SJSA1 (cell line): ENCODE results near the gene RALBP1. TPM values are rescaled to one million over a fixed set of nuclear protein-coding genes. Genes with fewer than 3 reads are reported as not detected.
"Not testable (repeated sequence)": the region's sequence is repeated elsewhere in the genome, so short reads cannot be mapped to it uniquely, and the experiment has no call there.

ENCODE experiments used
- DNase-seq, 2 experiments: peaks; one replicate each; pipeline ENCODE4 v3.0.0-alpha.2; 2015 to 2020; ENCODE audit warnings: low spot score in 2 of 2, low read depth in 1 of 2
- H3K27ac ChIP-seq: fragments of 250-450 bp; sonication (Bioruptor Pico); 2 replicates; pipeline ENCODE4 v1.5.1; 2020; ENCODE audit warnings: mild to moderate bottlenecking, moderate library complexity
- H3K27me3 ChIP-seq: fragments of 250-450 bp; sonication (Bioruptor Pico); replicated peaks from 2 replicates; pipeline ENCODE4 v1.5.1; 2020; ENCODE audit warnings: mild to moderate bottlenecking, moderate library complexity
- H3K36me3 ChIP-seq: fragments of 250-450 bp; sonication (Bioruptor Pico); 2 replicates; pipeline ENCODE4 v1.5.1; 2020; ENCODE audit warnings: mild to moderate bottlenecking
- H3K4me1 ChIP-seq: fragments of 250-450 bp; sonication (Bioruptor Pico); replicated peaks from 2 replicates; pipeline ENCODE4 v1.6.1; 2021; ENCODE audit warnings: mild to moderate bottlenecking
- H3K4me3 ChIP-seq: fragments of 250-450 bp; sonication (Bioruptor Pico); 2 replicates; pipeline ENCODE4 v1.5.1; 2020; ENCODE audit warnings: mild to moderate bottlenecking
- H3K9me3 ChIP-seq: fragments of 250-450 bp; sonication (Bioruptor Pico); replicated peaks from 2 replicates; pipeline ENCODE4 v1.5.1; 2020; ENCODE audit warnings: mild to moderate bottlenecking
- total RNA-seq: library from RNA; depleted of rRNA; stranded (reverse); fragments of >200 nt; shearing (Covaris generic); gene quantifications from 2 replicates; pipeline ENCODE4 v1.2.3, GENCODE V29; 2014

RALBP1 gene
- total RNA-seq, 1 experiment from 2014 or later, result 85.3 TPM

DNA sequence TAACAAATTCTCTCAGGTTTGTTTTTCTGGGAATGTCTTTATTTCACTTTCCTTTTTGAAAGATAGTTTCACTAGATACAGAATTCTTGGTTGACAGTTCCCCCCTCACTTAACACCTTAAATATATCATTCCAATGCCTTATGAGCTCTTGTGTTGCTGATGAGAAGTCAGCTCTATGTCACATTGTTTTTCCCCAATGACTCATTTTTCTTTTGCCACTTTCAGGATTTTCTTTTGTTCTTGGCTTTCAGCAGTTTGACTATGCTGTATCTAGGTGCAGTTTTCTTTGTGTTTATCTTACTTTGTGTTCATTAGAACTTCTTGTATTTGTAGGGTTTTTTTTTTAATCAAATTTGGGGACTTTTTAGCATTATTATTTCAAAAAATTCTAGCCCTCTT lies 5.6 kb upstream of the RALBP1 start:
- Histone ChIP-seq H3K9me3 (peaks cover 6% of the 10 kb centered on the region; the same call in 1 of the 2 replicates), H3K27me3 (no peaks in the 10 kb centered on the region), H3K4me1 (peaks cover 9% of the 10 kb centered on the region), H3K27ac (no peak overlapping the region), H3K36me3 (no peaks in the 10 kb centered on the region), H3K4me3 (no peak overlapping the region)
- DNase-seq, result peak in 1 of 2 experiments; percentile 9

DNA sequence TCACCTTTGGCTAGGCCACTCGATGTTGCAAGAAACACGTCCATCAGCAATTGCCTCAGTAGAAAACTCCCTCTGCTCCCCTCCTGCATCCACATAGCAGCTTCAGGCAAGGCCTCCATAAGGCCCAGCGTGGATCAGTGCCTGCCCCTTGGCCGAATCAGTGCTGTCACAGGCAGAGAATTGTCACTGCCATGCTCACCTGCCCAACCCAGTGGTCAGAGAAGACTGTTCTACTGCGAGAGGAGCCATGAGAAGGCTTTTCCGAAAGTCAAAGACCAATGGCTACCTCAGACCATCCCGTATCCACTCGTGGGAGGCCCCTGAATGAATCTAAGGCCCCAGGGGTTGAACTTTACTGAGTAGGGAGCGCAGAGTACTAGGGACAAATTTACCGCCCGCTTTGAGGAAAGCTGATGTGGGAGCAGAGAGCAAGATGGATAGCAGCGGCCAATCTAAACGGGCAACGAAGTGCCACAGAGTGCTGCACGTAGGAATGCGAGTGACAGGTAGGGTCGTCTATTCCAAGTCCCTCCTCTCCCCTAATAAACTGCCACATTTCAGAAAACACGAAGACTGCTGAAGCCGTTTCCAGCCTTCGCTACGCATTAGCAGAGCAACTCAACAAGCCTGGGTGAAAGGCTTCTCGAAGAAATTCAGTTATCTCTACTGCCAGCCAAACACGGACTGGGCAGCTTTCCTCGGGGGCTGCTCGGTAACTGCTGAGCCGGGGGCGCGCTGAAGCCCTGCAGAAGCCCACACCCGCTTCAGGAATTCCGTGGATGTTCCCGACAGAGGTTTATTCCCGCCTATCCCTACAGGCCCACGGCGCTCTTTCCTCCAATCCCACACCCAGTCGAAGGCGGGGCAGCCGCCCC lies 968 bp upstream of the RALBP1 start:
- Histone ChIP-seq H3K4me1 (peaks cover 13% of the 10 kb centered on the region), H3K9me3 (no peaks in the 10 kb centered on the region), H3K27me3 (no peaks in the 10 kb centered on the region), H3K4me3 (peak overlapping the region; percentile 88), H3K36me3 (peaks cover 5% of the 10 kb centered on the region), H3K27ac (peak overlapping the region; percentile 72)
- DNase-seq, result peak in 1 of 2 experiments; percentile 87

DNA sequence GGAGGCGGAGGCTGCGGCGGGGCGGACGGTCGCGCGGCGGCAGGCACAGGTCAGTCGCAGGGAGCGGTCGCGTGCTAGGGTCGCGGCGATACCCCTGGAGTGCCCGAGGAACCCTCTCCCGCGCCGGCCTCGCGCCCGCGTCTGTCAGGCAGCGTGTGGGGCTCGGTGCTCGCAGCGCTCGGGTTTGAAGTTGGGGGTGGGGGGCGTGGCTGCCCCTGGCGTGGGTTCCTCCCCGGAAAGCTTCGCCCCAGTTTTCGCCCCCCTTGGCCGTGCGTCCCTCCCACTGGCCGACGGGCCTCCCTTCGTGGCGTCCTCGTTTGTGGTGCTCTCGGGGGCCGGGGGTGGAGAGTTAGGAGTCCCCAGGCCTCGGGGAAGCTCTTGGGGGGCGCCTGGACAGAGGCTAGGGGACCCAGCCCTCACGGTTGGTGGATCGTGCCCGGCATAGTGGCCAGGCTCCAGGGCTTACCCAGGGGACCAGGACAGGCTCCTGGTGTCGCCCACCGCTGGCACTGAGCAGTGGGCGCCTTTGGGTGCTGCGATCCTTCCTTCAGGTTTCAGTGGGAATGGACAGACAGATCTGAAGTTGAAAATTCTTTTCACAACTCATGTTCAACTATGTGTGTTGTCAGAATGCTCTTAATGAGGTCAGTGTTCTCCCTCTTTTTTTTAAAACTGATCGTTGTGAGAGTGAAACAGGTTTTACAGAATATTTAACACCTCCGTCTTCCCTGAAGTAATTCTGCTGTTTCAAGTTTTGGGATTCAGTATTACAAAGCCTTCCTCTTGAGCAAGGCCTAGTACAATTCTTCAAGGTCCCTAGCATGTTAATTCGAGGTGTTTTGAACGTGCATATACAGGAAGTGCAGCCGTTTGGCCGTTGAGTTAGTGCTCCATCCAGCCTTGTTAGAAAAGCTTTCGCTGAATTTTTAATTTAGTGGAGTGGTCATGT lies 604 bp downstream of the RALBP1 start:
- Histone ChIP-seq H3K9me3 (no peaks in the 10 kb centered on the region), H3K4me1 (peaks cover 13% of the 10 kb centered on the region), H3K36me3 (peaks cover 12% of the 10 kb centered on the region), H3K4me3 (peak overlapping the region; percentile 88), H3K27ac (peak overlapping the region; percentile 35), H3K27me3 (no peaks in the 10 kb centered on the region)
- peak in 1 of 2 experiments; percentile 32 for DNase-seq

DNA sequence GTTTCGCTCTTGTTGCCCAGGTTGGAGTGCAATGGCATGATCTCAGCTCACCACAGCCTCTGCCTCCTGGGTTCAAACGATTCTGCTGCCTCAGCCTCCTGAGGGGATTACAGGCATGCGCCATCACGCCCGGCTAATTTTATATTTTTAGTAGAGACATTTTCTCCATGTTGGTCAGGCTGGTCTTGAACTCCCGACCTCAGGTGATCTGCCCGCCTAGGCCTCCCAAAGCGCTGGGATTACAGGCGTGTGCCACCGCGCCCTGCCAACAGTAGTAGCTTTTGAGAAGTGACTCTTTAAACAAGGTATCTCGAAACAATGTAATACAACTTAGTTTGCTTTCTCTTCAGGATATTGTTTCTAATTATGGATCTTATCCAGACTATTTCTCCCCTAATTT lies 1.6 kb downstream of the RALBP1 start:
- not testable (repeated sequence) for H3K9me3 ChIP-seq, H3K27me3 ChIP-seq, H3K27ac ChIP-seq, DNase-seq
- Histone ChIP-seq H3K36me3 (peaks cover 16% of the 10 kb centered on the region), H3K4me3 (peak overlapping the region; percentile 88; the same call in 1 of the 2 replicates), H3K4me1 (peaks cover 13% of the 10 kb centered on the region)

DNA sequence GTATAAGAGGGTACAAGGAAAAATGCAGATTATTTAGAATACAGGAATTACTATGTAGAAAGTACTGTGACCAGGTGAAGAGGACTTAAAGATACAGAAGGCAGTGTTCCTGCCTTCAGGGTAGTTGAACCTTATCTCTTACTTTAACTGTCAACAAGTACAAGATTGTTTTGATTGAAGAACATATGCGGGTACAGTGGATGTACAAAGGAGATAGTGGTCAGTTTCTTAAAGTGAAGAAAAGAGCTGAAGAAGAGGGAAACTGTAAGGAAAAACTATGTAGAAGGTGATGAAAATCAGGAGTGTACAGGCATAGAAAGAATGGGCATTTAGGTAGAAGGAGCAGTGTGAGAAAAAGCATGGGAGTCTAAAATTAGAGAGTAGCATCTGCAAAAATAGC lies 2.2 kb downstream of the RALBP1 start:
- Histone ChIP-seq H3K27ac (no peak overlapping the region), H3K9me3 (no peaks in the 10 kb centered on the region), H3K27me3 (no peaks in the 10 kb centered on the region), H3K4me1 (peaks cover 13% of the 10 kb centered on the region), H3K36me3 (peaks cover 19% of the 10 kb centered on the region), H3K4me3 (no peak overlapping the region)
- no peak for DNase-seq

DNA sequence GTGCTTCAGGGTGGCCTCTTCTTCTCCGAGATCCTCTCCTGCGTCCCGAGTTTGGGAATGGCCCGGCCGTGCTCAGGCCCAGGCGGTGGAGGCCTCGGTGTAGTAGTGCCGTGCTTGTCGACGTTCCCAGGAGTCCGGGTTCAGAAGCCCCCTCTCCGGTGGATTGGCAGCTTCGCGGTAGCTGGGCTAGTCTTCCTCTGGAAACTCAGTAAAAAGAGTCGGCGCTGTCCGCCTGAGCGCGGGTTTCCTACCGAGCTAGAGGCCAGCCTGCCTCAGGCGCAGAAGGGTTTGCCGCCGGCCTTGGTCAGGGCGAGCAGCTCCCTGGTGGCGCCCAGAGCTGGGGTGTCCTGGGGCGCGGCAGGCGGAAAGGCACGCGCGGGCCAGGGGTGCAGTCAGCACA lies 3.2 kb downstream of the RALBP1 start:
- Histone ChIP-seq H3K4me1 (peaks cover 13% of the 10 kb centered on the region), H3K9me3 (no peaks in the 10 kb centered on the region), H3K36me3 (peaks cover 19% of the 10 kb centered on the region), H3K27ac (no peak overlapping the region), H3K4me3 (no peak overlapping the region), H3K27me3 (no peaks in the 10 kb centered on the region)
- DNase-seq, result no peak

DNA sequence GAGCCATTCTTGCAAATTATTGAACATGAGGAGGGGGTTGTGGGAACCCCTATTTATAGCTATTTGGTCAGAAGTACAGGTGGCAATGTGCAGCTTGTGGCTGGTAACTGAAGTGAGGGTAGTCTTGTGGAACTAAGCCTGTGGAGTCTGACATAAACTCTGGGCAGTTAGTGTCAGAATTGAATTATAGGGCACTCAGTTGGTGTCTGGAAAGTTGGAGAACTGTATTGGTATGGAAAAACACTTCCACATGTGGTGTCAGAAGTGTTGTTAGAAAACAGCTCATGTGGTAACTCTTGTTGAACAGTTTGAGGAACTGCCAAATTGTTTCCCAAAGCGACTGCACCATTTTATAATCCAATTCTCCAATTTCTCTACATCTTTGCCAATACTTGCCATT lies 7.5 kb downstream of the RALBP1 start:
- Histone ChIP-seq H3K27ac (no peak overlapping the region), H3K4me3 (no peak overlapping the region), H3K4me1 (no peaks in the 10 kb centered on the region), H3K9me3 (no peaks in the 10 kb centered on the region), H3K36me3 (peaks cover 19% of the 10 kb centered on the region), H3K27me3 (no peaks in the 10 kb centered on the region)
- no peak for DNase-seq

DNA sequence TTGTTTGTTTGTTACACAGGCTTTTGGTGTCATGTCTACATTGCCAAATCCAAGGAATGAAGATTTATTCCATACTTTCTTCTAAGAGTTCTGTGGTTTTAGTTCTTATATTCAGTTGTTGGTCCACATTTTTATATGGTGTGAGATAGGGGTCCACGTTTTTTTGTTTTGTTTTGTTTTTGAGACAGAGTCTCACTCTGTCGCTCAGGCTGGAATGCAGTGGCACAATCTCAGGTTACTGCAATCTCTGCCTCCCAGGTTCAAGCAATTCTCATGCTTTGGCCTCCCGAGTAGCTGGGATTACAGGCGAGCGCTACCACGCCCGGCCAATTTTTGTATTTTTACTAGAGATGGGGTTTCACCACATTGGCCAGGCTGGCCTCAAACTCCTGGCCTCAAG lies 8.2 kb downstream of the RALBP1 start:
- H3K27ac ChIP-seq, result no peak overlapping the region
- H3K4me3 ChIP-seq, result no peak overlapping the region
- no peaks in the 10 kb centered on the region for H3K27me3 ChIP-seq
- DNase-seq, result no peak
- no peaks in the 10 kb centered on the region for H3K4me1 ChIP-seq
- H3K9me3 ChIP-seq, result no peaks in the 10 kb centered on the region
- H3K36me3 ChIP-seq, result peaks cover 19% of the 10 kb centered on the region

DNA sequence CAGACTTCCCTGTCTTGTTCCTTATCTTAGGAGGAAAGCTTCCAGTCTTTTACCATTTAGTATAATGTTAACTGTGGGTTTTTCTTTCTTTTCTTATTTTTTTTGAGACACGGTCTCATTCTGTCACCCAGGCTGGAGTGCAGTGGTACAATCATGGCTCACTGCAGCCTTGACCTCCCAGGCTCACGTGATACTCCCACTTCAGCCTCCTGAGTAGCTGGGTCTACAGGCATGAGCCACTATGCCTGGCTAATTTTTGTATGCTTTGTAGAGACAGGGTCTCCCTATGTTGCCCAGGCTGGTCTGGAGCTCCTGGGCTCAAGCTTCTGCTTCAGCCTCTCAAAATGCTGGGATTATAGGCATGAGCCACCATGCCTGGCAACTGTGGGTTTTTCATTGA lies 9.5 kb downstream of the RALBP1 start:
- not testable (repeated sequence) for H3K4me3 ChIP-seq, H3K27ac ChIP-seq, DNase-seq, H3K27me3 ChIP-seq, H3K9me3 ChIP-seq, H3K4me1 ChIP-seq
- peaks cover 14% of the 10 kb centered on the region for H3K36me3 ChIP-seq

DNA sequence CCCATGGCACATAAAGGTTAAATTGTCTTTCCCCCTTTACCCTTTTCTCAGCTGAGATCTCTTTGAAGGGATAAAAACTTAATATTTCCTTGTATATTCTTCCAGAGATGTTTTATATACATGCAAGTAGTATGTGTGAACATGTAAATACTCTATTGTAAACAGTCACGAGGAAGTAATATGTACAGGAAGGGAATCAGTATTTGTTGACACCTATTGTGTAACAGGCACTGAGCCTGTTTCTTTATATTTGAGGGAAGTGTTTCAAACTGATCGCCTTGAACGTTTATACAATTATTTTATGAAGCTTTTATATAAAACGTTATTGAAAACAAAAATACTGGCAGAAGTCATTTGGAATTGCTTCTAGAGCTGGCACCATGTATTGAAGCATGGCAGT lies 13.2 kb downstream of the RALBP1 start:
- Histone ChIP-seq H3K27ac (no peak overlapping the region), H3K36me3 (peaks cover 5% of the 10 kb centered on the region), H3K9me3 (0 out of 2 replicates have a peak, but pooled peaks cover 4% of the 10 kb centered on the region), H3K27me3 (no peaks in the 10 kb centered on the region), H3K4me3 (no peak overlapping the region), H3K4me1 (no peaks in the 10 kb centered on the region)
- no peak for DNase-seq

DNA sequence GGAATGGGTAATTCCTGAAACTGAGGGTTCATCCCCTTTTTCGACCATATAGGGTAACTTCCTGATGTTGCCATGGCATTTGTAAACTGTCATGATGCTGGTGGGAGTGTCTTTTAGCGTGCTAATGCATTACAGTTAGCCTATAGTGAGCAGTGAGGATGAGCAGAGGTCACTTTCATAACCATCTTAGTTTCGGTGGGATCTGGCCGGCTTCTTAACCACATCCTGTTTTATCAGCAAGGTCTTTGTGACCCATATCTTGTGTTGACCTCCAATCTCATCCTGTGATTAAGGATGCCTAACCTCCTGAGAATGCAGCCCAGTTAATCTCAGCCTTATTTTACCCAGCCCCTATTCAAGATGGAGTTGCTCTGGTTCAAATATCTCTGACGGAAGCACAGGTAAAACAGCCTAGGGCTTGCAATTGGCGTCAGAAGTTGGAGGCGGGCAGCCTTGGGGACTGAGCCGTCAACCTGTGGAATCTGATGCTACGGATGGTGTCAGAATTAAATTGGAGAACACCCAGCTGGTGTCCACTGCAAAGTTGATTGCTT lies 19.5 kb downstream of the RALBP1 start:
- Histone ChIP-seq H3K36me3 (no peaks in the 10 kb centered on the region; the same call in 1 of the 2 replicates), H3K27ac (0 out of 2 replicates have a peak overlapping the region, but pooled peaks have one; percentile 7), H3K27me3 (no peaks in the 10 kb centered on the region), H3K4me3 (no peak overlapping the region), H3K9me3 (0 out of 2 replicates have a peak, but pooled peaks cover 4% of the 10 kb centered on the region), H3K4me1 (peaks cover 8% of the 10 kb centered on the region; the same call in 1 of the 2 replicates)
- no peak for DNase-seq

DNA sequence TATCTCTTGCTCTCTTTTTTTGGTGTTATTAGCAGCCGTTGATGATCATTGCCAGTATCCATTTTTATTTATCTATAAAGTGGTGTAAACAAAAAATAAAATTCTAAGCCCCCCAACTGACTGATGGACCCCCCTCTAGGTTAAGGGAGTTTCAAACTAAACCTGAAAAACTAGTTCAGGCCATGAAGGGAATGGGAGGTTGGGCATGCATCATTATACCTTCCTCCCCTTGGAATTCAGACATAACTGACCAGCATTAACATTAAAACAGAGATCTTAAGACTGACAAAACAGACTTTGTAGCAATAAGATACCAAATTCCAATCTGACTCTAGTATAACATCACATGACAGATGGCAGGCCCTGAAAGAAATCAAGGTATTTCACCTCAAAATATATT lies 20.2 kb downstream of the RALBP1 start:
- no peaks in the 10 kb centered on the region for H3K27me3 ChIP-seq
- H3K4me1 ChIP-seq, result peaks cover 8% of the 10 kb centered on the region; the same call in 1 of the 2 replicates
- no peak for DNase-seq
- no peaks in the 10 kb centered on the region; the same call in none of the 2 replicates for H3K36me3 ChIP-seq
- 0 out of 2 replicates have a peak, but pooled peaks cover 4% of the 10 kb centered on the region for H3K9me3 ChIP-seq
- H3K27ac ChIP-seq, result no peak overlapping the region
- H3K4me3 ChIP-seq, result no peak overlapping the region

DNA sequence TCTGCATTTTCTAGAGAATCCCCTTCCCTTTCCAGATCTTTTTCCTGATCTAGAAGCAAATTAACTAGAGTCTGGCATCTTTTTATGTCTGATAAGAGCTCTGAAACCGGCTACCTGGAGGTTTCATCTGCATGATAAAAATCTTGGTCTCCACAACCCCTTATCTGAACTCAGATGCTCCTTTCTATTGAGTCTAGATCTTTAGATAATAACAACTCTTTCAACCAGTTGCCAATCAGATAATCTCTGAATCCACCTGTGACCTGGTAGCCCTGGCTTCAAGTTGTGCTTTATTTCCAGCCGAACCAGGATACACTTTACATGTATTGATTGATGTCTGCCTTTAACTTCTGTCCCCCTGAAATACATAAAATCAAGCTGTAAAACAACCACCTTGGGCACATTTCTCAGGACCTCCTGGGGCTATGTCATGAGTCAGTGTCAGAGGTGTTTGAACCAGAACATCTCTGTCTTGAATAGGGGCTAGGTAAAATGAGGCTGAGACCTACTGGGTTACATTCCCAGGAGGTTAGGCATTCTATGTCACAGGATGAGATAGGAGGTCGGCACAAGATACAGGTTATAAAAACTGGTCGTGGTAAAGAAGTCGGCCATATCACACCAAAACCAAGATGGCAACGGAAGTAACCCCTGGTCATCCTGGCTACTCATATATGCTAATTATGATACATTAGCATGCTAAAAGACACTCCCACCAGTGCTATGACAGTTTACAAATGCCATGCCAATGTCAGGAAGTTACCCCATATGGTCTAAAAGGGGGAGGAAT lies 20.8 kb downstream of the RALBP1 start:
- H3K4me1 ChIP-seq, result peaks cover 8% of the 10 kb centered on the region; the same call in 1 of the 2 replicates
- no peak for DNase-seq
- no peaks in the 10 kb centered on the region for H3K9me3 ChIP-seq
- H3K27ac ChIP-seq, result no peak overlapping the region
- no peaks in the 10 kb centered on the region for H3K27me3 ChIP-seq
- no peak overlapping the region for H3K4me3 ChIP-seq
- no peaks in the 10 kb centered on the region; the same call in none of the 2 replicates for H3K36me3 ChIP-seq
